Measurements from ENCODE around the gene PCDH1.

PCDH1 gene

GRCh38 chr5:141906517-141906916 is 28.3 kb upstream of the PCDH1 start:
- Histone ChIP-seq H3K9me3 (ENCODE audit: control insufficient read depth, insufficient read depth, low read length) (peaks cover 3% of the 10 kb centered on the region; the same call in 1 of the 2 replicates), H3F3A (ENCODE audit: control insufficient read depth, insufficient read depth) (no peaks in the 10 kb centered on the region), H3K4me2 (ENCODE audit: low read length) (no peak overlapping the region), H4K20me1 (ENCODE audit: control insufficient read depth, insufficient read depth, low read depth, low read length) (no peaks in the 10 kb centered on the region), H3K4me1 (ENCODE audit: control insufficient read depth, low read length) (no peaks in the 10 kb centered on the region), H3K79me2 (ENCODE audit: control insufficient read depth, low read length) (no peaks in the 10 kb centered on the region), H3K36me3 (ENCODE audit: control insufficient read depth, low read length) (no peaks in the 10 kb centered on the region), H3K4me3 (ENCODE audit: low read length) (no peak overlapping the region), H3K27ac (ENCODE audit: low read depth, low read length) (no peak overlapping the region), H3K27me3 (ENCODE audit: control insufficient read depth, low read length) (peaks cover 21% of the 10 kb centered on the region), H3K9me2 (replicated peaks; ENCODE audit: control insufficient read depth, low read length) (no peaks in the 10 kb centered on the region)
- TF ChIP-seq EZH2phosphoT487 (IDR thresholded peaks at IDR 0.05; ENCODE audit: borderline replicate concordance, low read length) (no peak), CTCF (IDR thresholded peaks at IDR 0.05; ENCODE audit: low read depth, low read length, poor library complexity, severe bottlenecking) (no peak)

GRCh38 chr5:141904551-141904950 is 26.3 kb upstream of the PCDH1 start:
- no peaks in the 10 kb centered on the region for H3K4me1 ChIP-seq (ENCODE audit: control insufficient read depth, low read length)
- H3K36me3 ChIP-seq (ENCODE audit: control insufficient read depth, low read length), result no peaks in the 10 kb centered on the region
- no peaks in the 10 kb centered on the region for H4K20me1 ChIP-seq (ENCODE audit: control insufficient read depth, insufficient read depth, low read depth, low read length)
- no peak overlapping the region for H3K27ac ChIP-seq (ENCODE audit: low read depth, low read length)
- no peaks in the 10 kb centered on the region for H3K9me2 ChIP-seq (replicated peaks; ENCODE audit: control insufficient read depth, low read length)
- no peak overlapping the region for H3K4me3 ChIP-seq (ENCODE audit: low read length)
- no peaks in the 10 kb centered on the region for H3K79me2 ChIP-seq (ENCODE audit: control insufficient read depth, low read length)
- H3K4me2 ChIP-seq (ENCODE audit: low read length), result no peak overlapping the region
- H3F3A ChIP-seq (ENCODE audit: control insufficient read depth, insufficient read depth), result no peaks in the 10 kb centered on the region
- no peak for TF ChIP-seq EZH2phosphoT487 (IDR thresholded peaks at IDR 0.05; ENCODE audit: borderline replicate concordance, low read length)
- no peak for TF ChIP-seq CTCF (IDR thresholded peaks at IDR 0.05; ENCODE audit: low read depth, low read length, poor library complexity, severe bottlenecking)
- peaks cover 3% of the 10 kb centered on the region; the same call in 1 of the 2 replicates for H3K9me3 ChIP-seq (ENCODE audit: control insufficient read depth, insufficient read depth, low read length)
- H3K27me3 ChIP-seq (ENCODE audit: control insufficient read depth, low read length), result peaks cover 24% of the 10 kb centered on the region

- H3K4me1 ChIP-seq (ENCODE audit: control insufficient read depth, low read length), result no peaks in the 10 kb centered on the region
- TF ChIP-seq EZH2phosphoT487 (IDR thresholded peaks at IDR 0.05; ENCODE audit: borderline replicate concordance, low read length), result no peak
- no peak for TF ChIP-seq CTCF (IDR thresholded peaks at IDR 0.05; ENCODE audit: low read depth, low read length, poor library complexity, severe bottlenecking)
- no peaks in the 10 kb centered on the region for H3K36me3 ChIP-seq (ENCODE audit: control insufficient read depth, low read length)
- H3K4me3 ChIP-seq (ENCODE audit: low read length), result no peak overlapping the region
- H3K4me2 ChIP-seq (ENCODE audit: low read length), result no peak overlapping the region
- no peak overlapping the region for H3K27ac ChIP-seq (ENCODE audit: low read depth, low read length)
- peaks cover 24% of the 10 kb centered on the region for H3K27me3 ChIP-seq (ENCODE audit: control insufficient read depth, low read length)
- no peaks in the 10 kb centered on the region for H3K9me2 ChIP-seq (replicated peaks; ENCODE audit: control insufficient read depth, low read length)
- no peaks in the 10 kb centered on the region for H4K20me1 ChIP-seq (ENCODE audit: control insufficient read depth, insufficient read depth, low read depth, low read length)
- H3K79me2 ChIP-seq (ENCODE audit: control insufficient read depth, low read length), result no peaks in the 10 kb centered on the region
- H3K9me3 ChIP-seq (ENCODE audit: control insufficient read depth, insufficient read depth, low read length), result peaks cover 3% of the 10 kb centered on the region; the same call in 1 of the 2 replicates
- no peaks in the 10 kb centered on the region for H3F3A ChIP-seq (ENCODE audit: control insufficient read depth, insufficient read depth)
Observed at GRCh38 chr5:141903261-141903660, 25.1 kb upstream of the PCDH1 start.

Data from DOHH2 (cell line).